ENCODE results near the gene TAT. TPM values are rescaled to one million over a fixed set of nuclear protein-coding genes. Genes with fewer than 3 reads are reported as not detected.
A peak's percentile ranks its signal among the peaks of the same experiment; 100 is the strongest.

TAT gene
- total and polyA plus RNA-seq, 4 donors: 10.6 to 540 (median 433) TPM

DNA sequence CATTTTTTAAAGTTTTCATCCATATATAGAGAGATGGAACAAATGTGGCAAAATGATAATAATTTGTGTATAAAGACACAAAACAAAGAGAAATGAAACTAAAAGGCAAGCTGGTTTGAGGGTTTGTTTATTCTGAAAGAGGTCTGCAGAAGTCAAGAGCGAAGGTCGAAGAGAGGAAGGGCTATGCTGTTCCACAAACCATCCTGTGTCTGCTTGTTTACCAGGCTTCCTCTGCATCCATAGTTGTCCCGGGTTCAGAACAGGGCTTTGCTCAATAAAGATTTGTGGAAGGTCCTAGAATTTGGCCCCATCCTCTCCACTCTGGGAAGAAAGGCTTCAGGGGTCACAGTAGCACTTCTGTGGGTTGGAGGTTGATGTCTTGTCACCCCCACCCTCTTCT lies 46.7 kb upstream of the TAT start:
- no peak for DNase-seq (ENCODE audit: low spot score)
- Histone ChIP-seq H3K9me3 (ENCODE audit: control insufficient read depth in 4 of 4, low read length in 3 of 4) (no peaks in the 10 kb centered on the region), H3K9ac (ENCODE audit: low read depth in 1 of 2, low read length in 2 of 2) (peak overlapping the region in 1 of 2 donors; percentile 54), H3K36me3 (ENCODE audit: control insufficient read depth in 4 of 4, insufficient read depth in 3 of 4, low read depth in 1 of 4, low read length in 3 of 4) (no peaks in the 10 kb centered on the region), H3K4me3 (ENCODE audit: low read depth in 1 of 3, low read length in 3 of 3) (no peak overlapping the region), H3K27me3 (ENCODE audit: control insufficient read depth in 4 of 4, insufficient read depth in 4 of 4, low read length in 3 of 4) (no peaks in the 10 kb centered on the region), H3K27ac (ENCODE audit: low read depth in 1 of 2, low read length in 2 of 2) (peak overlapping the region; percentile 42 to 60), H3K4me1 (ENCODE audit: control insufficient read depth in 4 of 4, insufficient read depth in 4 of 4, low read length in 3 of 4) (peaks cover 9 to 13% (median 10%) of the 10 kb centered on the region in 4 donors)
- TF ChIP-seq RAD21 (IDR thresholded peaks at IDR 0.05): peak in 1 of 2 donors; percentile 4
- peak; percentile 63 to 65 for TF ChIP-seq HNF4A (conservative IDR thresholded peaks at IDR 0.05)
- TF ChIP-seq EGR1 (IDR thresholded peaks at IDR 0.05; ENCODE audit: low read depth in 2 of 2): no peak
- TF ChIP-seq JUND (IDR thresholded peaks at IDR 0.05): no peak
- TF ChIP-seq SP1 (IDR thresholded peaks at IDR 0.05): peak; percentile 80
- TF ChIP-seq HNF4G (IDR thresholded peaks at IDR 0.05): peak; percentile 25
- peak in 1 of 2 donors; percentile 34 for TF ChIP-seq RXRA (IDR thresholded peaks at IDR 0.05)
- TF ChIP-seq REST (IDR thresholded peaks at IDR 0.05): no peak
- TF ChIP-seq CTCF (IDR thresholded peaks at IDR 0.05; ENCODE audit: low read depth, low read length, missing input control): no peak
- TF ChIP-seq, protein P1, sequence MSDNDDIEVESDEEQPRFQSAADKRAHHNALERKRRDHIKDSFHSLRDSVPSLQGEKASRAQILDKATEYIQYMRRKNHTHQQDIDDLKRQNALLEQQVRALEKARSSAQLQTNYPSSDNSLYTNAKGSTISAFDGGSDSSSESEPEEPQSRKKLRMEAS (IDR thresholded peaks at IDR 0.05): no peak
- TF ChIP-seq NR2F2 (IDR thresholded peaks at IDR 0.05): no peak
- WGBS: 22% methylated on average over 3 of the region's 3 CpGs

GRCh38 chr16:71622088-71622487 lies 45.2 kb upstream of the TAT start:
- Histone ChIP-seq H3K27ac (ENCODE audit: low read depth in 1 of 2, low read length in 2 of 2) (no peak overlapping the region), H3K36me3 (ENCODE audit: control insufficient read depth in 4 of 4, insufficient read depth in 3 of 4, low read depth in 1 of 4, low read length in 3 of 4) (no peaks in the 10 kb centered on the region), H3K9ac (ENCODE audit: low read depth in 1 of 2, low read length in 2 of 2) (no peak overlapping the region), H3K27me3 (ENCODE audit: control insufficient read depth in 4 of 4, insufficient read depth in 4 of 4, low read length in 3 of 4) (no peaks in the 10 kb centered on the region), H3K4me1 (ENCODE audit: control insufficient read depth in 4 of 4, insufficient read depth in 4 of 4, low read length in 3 of 4) (peaks cover 9 to 13% (median 10%) of the 10 kb centered on the region in 4 donors), H3K4me3 (ENCODE audit: low read depth in 1 of 3, low read length in 3 of 3) (no peak overlapping the region), H3K9me3 (ENCODE audit: control insufficient read depth in 4 of 4, low read length in 3 of 4) (no peaks in the 10 kb centered on the region)
- TF ChIP-seq YY1 (IDR thresholded peaks at IDR 0.05) (no peak), SP1 (IDR thresholded peaks at IDR 0.05) (no peak), NR2F2 (IDR thresholded peaks at IDR 0.05) (no peak), RAD21 (IDR thresholded peaks at IDR 0.05) (no peak), RXRA (IDR thresholded peaks at IDR 0.05) (no peak), JUND (IDR thresholded peaks at IDR 0.05) (no peak), TAF1 (conservative IDR thresholded peaks at IDR 0.05) (no peak), FOXA1 (IDR thresholded peaks at IDR 0.05) (no peak), REST (IDR thresholded peaks at IDR 0.05) (no peak), HNF4G (IDR thresholded peaks at IDR 0.05) (no peak)
- DNase-seq (ENCODE audit: low spot score): no peak

Data from liver (tissue), 9 donors.